ENCODE results near the gene NUP214. TPM values are rescaled to one million over a fixed set of nuclear protein-coding genes. Genes with fewer than 3 reads are reported as not detected.

The NUP214 gene
- total RNA-seq, 1 donor from 2014 or later, result 70.2 TPM

GRCh38 chr9:131116281-131117120 lies 8.9 kb upstream of the NUP214 start:
- Histone ChIP-seq H3K9me3 (no peaks in the 10 kb centered on the region), H3K4me1 (no peaks in the 10 kb centered on the region), H3K4me3 (no peak overlapping the region), H3K36me3 (no peaks in the 10 kb centered on the region), H3K27me3 (no peaks in the 10 kb centered on the region), H3K27ac (no peak overlapping the region)
- DNase-seq (ENCODE audit: extremely low spot score in 2 of 2), result no peak
- TF ChIP-seq POLR2AphosphoS5 (IDR thresholded peaks at IDR 0.05; ENCODE audit: insufficient read depth in 1 of 2, low read depth in 1 of 2) (peak; percentile 10 to 21), POLR2A (IDR thresholded peaks at IDR 0.05) (no peak)
- TF ChIP-seq, protein P1, sequence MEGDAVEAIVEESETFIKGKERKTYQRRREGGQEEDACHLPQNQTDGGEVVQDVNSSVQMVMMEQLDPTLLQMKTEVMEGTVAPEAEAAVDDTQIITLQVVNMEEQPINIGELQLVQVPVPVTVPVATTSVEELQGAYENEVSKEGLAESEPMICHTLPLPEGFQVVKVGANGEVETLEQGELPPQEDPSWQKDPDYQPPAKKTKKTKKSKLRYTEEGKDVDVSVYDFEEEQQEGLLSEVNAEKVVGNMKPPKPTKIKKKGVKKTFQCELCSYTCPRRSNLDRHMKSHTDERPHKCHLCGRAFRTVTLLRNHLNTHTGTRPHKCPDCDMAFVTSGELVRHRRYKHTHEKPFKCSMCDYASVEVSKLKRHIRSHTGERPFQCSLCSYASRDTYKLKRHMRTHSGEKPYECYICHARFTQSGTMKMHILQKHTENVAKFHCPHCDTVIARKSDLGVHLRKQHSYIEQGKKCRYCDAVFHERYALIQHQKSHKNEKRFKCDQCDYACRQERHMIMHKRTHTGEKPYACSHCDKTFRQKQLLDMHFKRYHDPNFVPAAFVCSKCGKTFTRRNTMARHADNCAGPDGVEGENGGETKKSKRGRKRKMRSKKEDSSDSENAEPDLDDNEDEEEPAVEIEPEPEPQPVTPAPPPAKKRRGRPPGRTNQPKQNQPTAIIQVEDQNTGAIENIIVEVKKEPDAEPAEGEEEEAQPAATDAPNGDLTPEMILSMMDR (IDR thresholded peaks at IDR 0.05), result no peak
- intact Hi-C loops (cut with DNase I), result no loop called here

DNA sequence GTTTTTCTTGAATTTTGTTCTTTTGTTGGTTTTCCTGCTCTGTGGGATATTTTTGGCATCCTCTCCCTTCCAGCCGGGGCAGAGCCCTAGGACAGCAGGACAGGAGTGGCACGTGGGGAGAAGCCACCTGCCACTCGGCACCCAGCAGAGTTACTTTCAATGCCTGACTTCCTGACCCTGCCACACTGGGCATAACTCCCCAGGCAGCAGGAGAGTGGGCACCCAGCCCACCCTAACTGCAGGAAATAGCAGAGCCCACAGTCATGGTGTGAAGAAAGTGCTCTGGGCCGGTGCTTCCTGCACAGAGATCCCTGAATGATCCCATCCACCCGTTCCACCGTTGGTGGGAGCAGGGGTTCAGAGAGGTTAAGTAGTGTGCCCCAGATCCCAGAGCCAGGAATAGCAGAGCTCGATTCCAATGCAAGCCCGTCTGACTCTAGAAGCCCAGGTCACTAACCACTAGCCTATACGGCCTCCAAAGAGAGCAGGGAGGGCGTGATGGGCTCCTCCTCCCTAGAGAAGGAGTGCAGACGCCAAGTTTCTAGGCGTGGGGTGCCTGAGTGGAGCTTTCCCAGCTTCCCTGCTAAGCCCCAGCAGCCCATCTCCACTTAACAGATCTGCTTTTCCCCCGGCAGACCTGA lies 8.1 kb upstream of the NUP214 start:
- Histone ChIP-seq H3K4me3 (no peak overlapping the region), H3K4me1 (no peaks in the 10 kb centered on the region), H3K27ac (no peak overlapping the region), H3K27me3 (no peaks in the 10 kb centered on the region), H3K9me3 (no peaks in the 10 kb centered on the region), H3K36me3 (no peaks in the 10 kb centered on the region)
- DNase-seq (ENCODE audit: extremely low spot score in 2 of 2), result no peak
- intact Hi-C loops (cut with DNase I), result no loop called here
- no peak for TF ChIP-seq POLR2A (IDR thresholded peaks at IDR 0.05)
- TF ChIP-seq, protein P1 (IDR thresholded peaks at IDR 0.05), result no peak
- TF ChIP-seq POLR2AphosphoS5 (IDR thresholded peaks at IDR 0.05; ENCODE audit: insufficient read depth in 1 of 2, low read depth in 1 of 2), result no peak

- intact Hi-C loops (cut with DNase I), result no loop called here
- H3K9me3 ChIP-seq, result no peaks in the 10 kb centered on the region
- H3K4me1 ChIP-seq, result no peaks in the 10 kb centered on the region
- DNase-seq (ENCODE audit: extremely low spot score in 2 of 2), result no peak
- H3K4me3 ChIP-seq, result no peak overlapping the region
- TF ChIP-seq POLR2A (IDR thresholded peaks at IDR 0.05) (no peak), POLR2AphosphoS5 (IDR thresholded peaks at IDR 0.05; ENCODE audit: insufficient read depth in 1 of 2, low read depth in 1 of 2) (no peak)
- TF ChIP-seq, protein P1 (IDR thresholded peaks at IDR 0.05), result no peak
- H3K36me3 ChIP-seq, result no peaks in the 10 kb centered on the region
- H3K27me3 ChIP-seq, result no peaks in the 10 kb centered on the region
- H3K27ac ChIP-seq, result no peak overlapping the region
Measured at GRCh38 chr9:131117762-131118145, 7.6 kb upstream of the NUP214 start.

DNA sequence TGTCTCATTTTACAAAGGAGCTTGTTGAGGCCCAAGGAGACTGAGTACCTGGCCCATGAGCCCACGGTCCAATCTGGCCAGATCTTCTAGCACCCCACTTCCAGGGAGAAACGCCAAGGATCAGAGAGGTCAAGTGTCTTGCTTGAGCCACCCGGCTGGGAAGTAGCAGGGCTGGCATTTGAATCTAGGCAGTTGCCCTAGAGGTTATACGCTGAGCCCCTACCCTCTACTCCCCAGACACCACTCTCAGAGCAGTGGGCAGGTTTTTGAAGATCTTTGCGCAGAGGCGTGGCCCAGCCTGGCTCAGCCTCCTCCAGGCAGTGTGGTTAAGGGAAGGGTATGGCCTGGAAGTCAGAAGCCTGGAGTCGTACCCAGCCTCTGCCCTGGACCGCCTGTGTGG lies 5.8 kb upstream of the NUP214 start:
- Histone ChIP-seq H3K27ac (no peak overlapping the region), H3K36me3 (no peaks in the 10 kb centered on the region), H3K4me1 (peaks cover 3% of the 10 kb centered on the region), H3K27me3 (no peaks in the 10 kb centered on the region), H3K9me3 (no peaks in the 10 kb centered on the region), H3K4me3 (no peak overlapping the region)
- DNase-seq (ENCODE audit: extremely low spot score in 2 of 2), result no peak
- intact Hi-C loops (cut with DNase I), result no loop called here
- TF ChIP-seq, protein P1 (IDR thresholded peaks at IDR 0.05), result no peak
- TF ChIP-seq POLR2A (IDR thresholded peaks at IDR 0.05) (no peak), POLR2AphosphoS5 (IDR thresholded peaks at IDR 0.05; ENCODE audit: insufficient read depth in 1 of 2, low read depth in 1 of 2) (no peak)

Data from vagina (tissue), 2 donors.